K562 (cell line): ENCODE data around the gene TIMM50. TPM values are rescaled to one million over a fixed set of nuclear protein-coding genes. Genes with fewer than 3 reads are reported as not detected.

Experiments
- ATAC-seq: fragments of 200-7000 bp; cut with Tn5 transposase; 3 replicates; pipeline ENCODE4 v1.9.1; 2020; ENCODE audit warnings: moderate library complexity
- BruUV-seq: library from RNA; stranded (reverse); fragments of 400-500 nt; replicated peaks from 2 replicates; lab custom pipeline; 2021; lab: Mats Ljungman, UMichigan
- CTCF ChIA-PET: fragments of 300-600 bp; formaldehyde crosslinking; extraction: SDS; loops from one replicate; lab custom pipeline; 2021; ENCODE audit warnings: low intra/inter-chr PET ratio; lab: Yijun Ruan, JAX
- POLR2A ChIA-PET: fragments of 300-600, 350-650 bp; sonication (Branson Sonifier 250); formaldehyde crosslinking; extraction: SDS; loops from one replicate; lab custom pipeline; 2021; ENCODE audit warnings: antibody characterized with exemption, inconsistent platforms; lab: Yijun Ruan, JAX
- DNase-seq, 4 experiments: peaks; one replicate each; pipeline versions ENCODE4 v3.0.0 to v3.0.0-alpha.2; 2011 to 2018; ENCODE audit warnings: low spot score in 3 of 4, mixed read lengths in 3 of 4; ENCODE audit errors: extremely low read depth in 1 of 4
- FAIRE-seq: peaks from 2 replicates; lab custom pipeline; 2011; peaks lifted over from hg19 to GRCh38; lab: Jason Lieb, UNC
- H2AFZ ChIP-seq: 2 replicates; pipeline ENCODE4 v1.6.0; 2011; ENCODE audit warnings: low read depth, low read length, control low read depth, inconsistent platforms
- H3K27ac ChIP-seq: fragments of 200-600 bp; 3 replicates; pipeline ENCODE4 v1.8.0; 2011; ENCODE audit warnings: low read depth, mild to moderate bottlenecking, control low read depth, inconsistent platforms, low read length, moderate library complexity, mixed read lengths; ENCODE audit errors: extremely low read depth
- H3K27me3 ChIP-seq, 2 experiments: fragments of 300-600 bp in 1 of 2; 2 replicates in 1 of 2; 3 replicates in 1 of 2; pipeline versions ENCODE4 v1.6.0 to v1.8.0; 2011; ENCODE audit warnings: inconsistent platforms in 2 of 2, low read length in 2 of 2, mild to moderate bottlenecking in 1 of 2, mixed read lengths in 1 of 2, moderate library complexity in 1 of 2; ENCODE audit not compliant: control insufficient read depth in 2 of 2, insufficient read depth in 2 of 2
- H3K36me3 ChIP-seq: fragments of 300-600 bp; 3 replicates; pipeline ENCODE4 v1.8.0; 2011; ENCODE audit warnings: mild to moderate bottlenecking, low read length, inconsistent platforms; ENCODE audit not compliant: control insufficient read depth, insufficient read depth
- H3K4me1 ChIP-seq, 2 experiments: fragments of 200-600 bp in 1 of 2; replicated peaks in 1 of 2; 2 replicates in 1 of 2; 3 replicates in 1 of 2; pipeline versions ENCODE4 v1.5.1 to v1.8.0; 2011; ENCODE audit warnings: inconsistent platforms in 2 of 2, low read length in 2 of 2, mild to moderate bottlenecking in 1 of 2, mixed read lengths in 1 of 2, moderate library complexity in 1 of 2; ENCODE audit not compliant: control insufficient read depth in 2 of 2, insufficient read depth in 2 of 2
- H3K4me2 ChIP-seq: 2 replicates; pipeline ENCODE4 v1.6.1; 2011; ENCODE audit warnings: low read length, control low read depth, inconsistent platforms, mixed read lengths; ENCODE audit not compliant: insufficient read depth
- H3K4me3 ChIP-seq: fragments of 200-600 bp; sonication (generic), shearing (Covaris generic); 2 replicates; pipeline ENCODE4 v1.5.1; 2016; ENCODE audit warnings: control low read depth, inconsistent platforms
- H3K79me2 ChIP-seq: fragments of 200-600 bp; 3 replicates; pipeline ENCODE4 v1.8.0; 2011; ENCODE audit warnings: low read length, inconsistent platforms; ENCODE audit not compliant: control insufficient read depth, insufficient read depth
- H3K9ac ChIP-seq, 2 experiments: 2 replicates each; pipeline versions ENCODE4 v1.6.0 to v1.6.1; 2011; ENCODE audit warnings: low read depth in 2 of 2, low read length in 2 of 2, control low read depth in 1 of 2, inconsistent platforms in 1 of 2, mild to moderate bottlenecking in 1 of 2, mixed read lengths in 1 of 2; ENCODE audit not compliant: insufficient read depth in 1 of 2
- H3K9me1 ChIP-seq: one replicate; pipeline ENCODE4 v1.6.0; 2011; ENCODE audit warnings: inconsistent platforms, mild to moderate bottlenecking, low read length, moderate library complexity; ENCODE audit not compliant: control insufficient read depth, insufficient read depth
- H3K9me3 ChIP-seq: replicated peaks from 2 replicates; pipeline ENCODE4 v1.5.1; 2011; ENCODE audit warnings: low read depth, low read length, inconsistent platforms; ENCODE audit not compliant: control insufficient read depth, insufficient read depth
- H4K20me1 ChIP-seq: replicated peaks from 2 replicates; pipeline ENCODE4 v1.6.1; 2011; ENCODE audit warnings: low read length, inconsistent platforms, mixed read lengths; ENCODE audit not compliant: control insufficient read depth, insufficient read depth
- CHAMP1 ChIP-seq: fragments of 450-650 bp; IDR thresholded peaks from 2 replicates; pipeline ENCODE4 v1.6.1; 2016; ENCODE audit warnings: mild to moderate bottlenecking
- DMBX1 ChIP-seq: fragments of 250-450 bp; sonication (Bioruptor Pico); IDR thresholded peaks from 2 replicates; pipeline ENCODE4 v1.8.0; 2022; ENCODE audit warnings: inconsistent platforms, mild to moderate bottlenecking, moderate library complexity, borderline replicate concordance
- ETS1 ChIP-seq: conservative IDR thresholded peaks from 2 replicates; pipeline ENCODE4 v1.6.1; 2011; ENCODE audit warnings: low read depth, mild to moderate bottlenecking, low read length; ENCODE audit not compliant: control insufficient read depth
- HMG20A ChIP-seq: fragments of 450-650 bp; formaldehyde crosslinking; conservative IDR thresholded peaks from 2 replicates; pipeline ENCODE4 v1.4.0; 2020; ENCODE audit warnings: mild to moderate bottlenecking, mixed read lengths
- HSF4 ChIP-seq: fragments of 250-450 bp; sonication (Bioruptor Pico); IDR thresholded peaks from 2 replicates; pipeline ENCODE4 v2.1.2; 2022; ENCODE audit warnings: mild to moderate bottlenecking, moderate library complexity, borderline replicate concordance
- KLF10 ChIP-seq: fragments of 250-450 bp; sonication (Bioruptor Pico); IDR thresholded peaks from 2 replicates; pipeline ENCODE4 v1.6.1; 2021; ENCODE audit warnings: matching md5 sums
- MAFF ChIP-seq: IDR thresholded peaks from 2 replicates; pipeline ENCODE4 v1.6.1; 2012; ENCODE audit warnings: low read length, improper control_type of control experiment
- MTF1 ChIP-seq: fragments of 250-450 bp; sonication (Bioruptor Pico); IDR thresholded peaks from 2 replicates; pipeline ENCODE4 v1.9.0; 2021; ENCODE audit warnings: moderate library complexity, mild to moderate bottlenecking, inconsistent platforms, borderline replicate concordance
- MYC ChIP-seq, 2 experiments: fragments of 250-450 bp in 1 of 2; sonication (Bioruptor Pico) in 1 of 2; IDR thresholded peaks; 2 replicates each; pipeline versions ENCODE4 v1.5.1 to v1.6.1; 2012 to 2021; ENCODE audit warnings: low read depth in 2 of 2, borderline replicate concordance in 1 of 2, improper control_type of control experiment in 1 of 2, low read length in 1 of 2, mild to moderate bottlenecking in 1 of 2, moderate library complexity in 1 of 2
- RFX7 ChIP-seq: fragments of 250-450 bp; sonication (Bioruptor Pico); IDR thresholded peaks from 2 replicates; pipeline ENCODE4 v1.5.1; 2021; ENCODE audit warnings: mild to moderate bottlenecking
- SAP30 ChIP-seq: fragments of 200-600 bp; sonication (generic); IDR thresholded peaks from 2 replicates; pipeline ENCODE4 v1.6.1; 2012; ENCODE audit warnings: borderline replicate concordance, low read depth, mild to moderate bottlenecking, moderate library complexity, low read length, control low read depth, inconsistent platforms; ENCODE audit not compliant: insufficient read depth, poor library complexity, severe bottlenecking
- TCF15 ChIP-seq: fragments of 250-450 bp; sonication (Bioruptor Pico); IDR thresholded peaks from 2 replicates; pipeline ENCODE4 v1.8.0; 2022; ENCODE audit warnings: moderate library complexity, mild to moderate bottlenecking, inconsistent platforms
- XRCC3 ChIP-seq: fragments of 450-650 bp; IDR thresholded peaks from 2 replicates; pipeline ENCODE4 v1.6.1; 2017; ENCODE audit warnings: mild to moderate bottlenecking, moderate library complexity
- XRCC5 ChIP-seq: fragments of 200-400 bp; formaldehyde crosslinking; IDR thresholded peaks from 2 replicates; pipeline ENCODE4 v1.6.1; 2017; ENCODE audit warnings: low read depth, mild to moderate bottlenecking, low read length
- ZNF445 ChIP-seq: fragments of 250-450 bp; sonication (Bioruptor Pico); IDR thresholded peaks from 2 replicates; pipeline ENCODE4 v1.4.0; 2020; ENCODE audit warnings: low read depth, mild to moderate bottlenecking, moderate library complexity
- ZZZ3 ChIP-seq: fragments of 450-650 bp; IDR thresholded peaks from 2 replicates; pipeline ENCODE4 v1.6.1; 2016; ENCODE audit warnings: antibody characterized with exemption, mild to moderate bottlenecking, moderate library complexity
- WGBS: fragments of 100-300 bp; shearing (Covaris generic); methylation state at CpG from one replicate; pipeline ENCODE4 v1.1.6; 2016; ENCODE audit warnings: low coverage, mixed read lengths; ENCODE audit not compliant: insufficient coverage; ENCODE audit errors: missing lambda C conversion rate; 5-methylcytosine and 5-hydroxymethylcytosine counted together
- in situ Hi-C: fragments of 300-500 bp; cut with MboI; formaldehyde crosslinking; loops from 4 replicates; pipeline ENCODE4 v1.15.0; 2018; ENCODE audit warnings: inconsistent platforms, mixed read lengths
- intact Hi-C: fragments of 100-400 bp; cut with micrococcal nuclease; formaldehyde crosslinking; loops from 2 replicates; pipeline ENCODE4 v1.14.2; 2022
- polyA plus RNA-seq, 8 experiments: library from polyadenylated mRNA; depleted of rRNA in 4 of 8; stranded (reverse) in 5 of 8; unstranded in 3 of 8; fragments of >200 nt; fragmentation: Nextera tagmentation in 2 of 8; fragmentation: Illumina TruSeq in 1 of 8; extraction: Ambion mirVana in 2 of 8; extraction: Trizol in 1 of 8; gene quantifications; 2 replicates each; pipeline versions ENCODE4 v1.2.1 to v1.2.3, GENCODE V29; 2011 to 2014; ENCODE audit warnings: inconsistent platforms in 1 of 8, missing spikeins in 1 of 8
- total RNA-seq, 7 experiments: library from RNA; depleted of rRNA in 6 of 7; stranded (reverse); fragments of >200 nt in 6 of 7; fragmentation: Illumina TruSeq in 2 of 7; extraction: Trizol in 2 of 7; gene quantifications; 2 replicates each; pipeline versions ENCODE4 v1.2.1 to v1.2.3, GENCODE V29; 2011 to 2021; ENCODE audit warnings: low replicate concordance in 1 of 7
- TF ChIP-seq, protein P1 (sequence below): fragments of 450-650 bp; IDR thresholded peaks from 2 replicates; pipeline ENCODE4 v1.6.1; 2016; ENCODE audit warnings: low read depth, mild to moderate bottlenecking, moderate library complexity

The TIMM50 gene
- total and polyA plus RNA-seq, 9 of the 15 experiments (the other 6 are each of a cell fraction or from before 2014, with no cell fraction given): 28.3 to 221 (median 170) TPM

DNA sequence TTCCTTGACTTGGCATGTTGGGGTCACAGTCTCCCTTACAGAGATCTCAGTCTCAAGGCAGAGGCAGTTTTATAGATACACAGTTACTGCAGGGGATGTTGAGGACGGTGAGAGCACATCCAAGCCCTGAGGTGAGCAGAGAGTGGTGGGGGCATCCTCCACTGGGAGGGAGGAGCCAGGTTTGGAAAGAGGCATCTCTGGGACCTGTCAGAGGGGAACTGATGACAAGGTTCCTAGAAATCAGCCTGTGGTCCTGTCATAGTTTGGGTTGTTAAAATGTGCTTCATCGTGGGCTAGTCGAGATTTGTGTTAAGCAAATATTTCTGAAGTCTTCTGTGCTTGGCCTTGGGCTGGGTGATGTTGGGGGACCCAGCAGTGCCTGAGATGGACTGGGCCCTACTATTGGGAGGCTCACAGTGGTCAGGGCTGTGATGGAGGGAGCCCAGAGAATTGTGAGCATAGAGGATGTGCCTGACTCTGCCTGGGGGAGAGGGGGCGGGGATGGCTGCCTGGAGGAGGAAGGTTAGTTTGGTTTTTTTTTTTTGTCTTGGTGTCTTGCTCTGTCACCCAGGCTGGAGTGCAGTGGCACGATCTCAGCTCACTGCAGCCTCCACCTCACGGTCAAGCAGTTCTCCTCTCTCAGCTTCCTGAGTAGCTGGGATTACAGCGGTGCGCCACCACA, 31.4 kb upstream of the TIMM50 start:
- Histone ChIP-seq H3K4me1 (peaks cover 2 to 17% of the 10 kb centered on the region in 2 experiments; a peak in 3 of 5 replicates), H3K4me3 (no peak overlapping the region), H3K9me3 (no peaks in the 10 kb centered on the region), H3K9ac (peak overlapping the region in 1 of 2 experiments; percentile 1; a peak in 1 of 4 replicates), H3K4me2 (no peak overlapping the region), H3K27me3 (no peaks in the 10 kb centered on the region), H3K36me3 (peaks cover 59% of the 10 kb centered on the region), H3K79me2 (peaks cover 81% of the 10 kb centered on the region), H3K27ac (no peak overlapping the region), H2AFZ (no peak overlapping the region), H3K9me1 (no peaks in the 10 kb centered on the region), H4K20me1 (peaks cover 4% of the 10 kb centered on the region; the same call in 1 of the 2 replicates)
- WGBS: 69% methylated on average over 5 of the region's 8 CpGs
- CTCF ChIA-PET: no interaction called here
- intact Hi-C loops (loop anchor here (5.0 kb wide), 1 partner anchor 33 kb away; the partner anchor contains the start of gene TIMM50), in situ Hi-C loops (no loop called here)
- no peak for ATAC-seq
- no peak for FAIRE-seq
- no TSS peak for BruUV-seq
- POLR2A ChIA-PET: interaction anchor here (0.9 to 1.7 kb wide), 3 partner anchors 13 to 26 kb away, joined by 3 to 6 read pairs (median 3); partner anchors contain the start of gene RPS16
- no peak for DNase-seq
- TF ChIP-seq TCF15 (CRISPR knock-in tag): no peak
- TF ChIP-seq, protein P1, sequence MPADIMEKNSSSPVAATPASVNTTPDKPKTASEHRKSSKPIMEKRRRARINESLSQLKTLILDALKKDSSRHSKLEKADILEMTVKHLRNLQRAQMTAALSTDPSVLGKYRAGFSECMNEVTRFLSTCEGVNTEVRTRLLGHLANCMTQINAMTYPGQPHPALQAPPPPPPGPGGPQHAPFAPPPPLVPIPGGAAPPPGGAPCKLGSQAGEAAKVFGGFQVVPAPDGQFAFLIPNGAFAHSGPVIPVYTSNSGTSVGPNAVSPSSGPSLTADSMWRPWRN: no peak
- no peak for TF ChIP-seq MAFF
- no peak for TF ChIP-seq XRCC5
- no peak for TF ChIP-seq SAP30
- no peak for TF ChIP-seq ZZZ3
- no peak for TF ChIP-seq ZNF445 (CRISPR knock-in tag)
- TF ChIP-seq CHAMP1: no peak
- TF ChIP-seq KLF10: no peak
- TF ChIP-seq DMBX1 (CRISPR knock-in tag): no peak
- no peak for TF ChIP-seq XRCC3
- no peak for TF ChIP-seq ETS1
- TF ChIP-seq MTF1 (CRISPR knock-in tag): no peak
- no peak for TF ChIP-seq MYC (IDR thresholded peaks at IDR 0.05; ENCODE audit: low read depth, low read length)
- TF ChIP-seq MYC (CRISPR knock-in tag; IDR thresholded peaks at IDR 0.05; ENCODE audit: borderline replicate concordance, low read depth): no peak
- TF ChIP-seq HSF4 (CRISPR knock-in tag): no peak
- no peak for TF ChIP-seq HMG20A (CRISPR knock-in tag)
- TF ChIP-seq RFX7 (CRISPR knock-in tag): no peak
